H4 (cell line): ENCODE results near the gene RAP1GAP2. TPM values are rescaled to one million over a fixed set of nuclear protein-coding genes. Genes with fewer than 3 reads are reported as not detected.
"Not testable (repeated sequence)": the region's sequence is repeated elsewhere in the genome, so short reads cannot be mapped to it uniquely, and the experiment has no call there.

Experiments used
- DNase-seq: peaks from one replicate; pipeline ENCODE4 v3.0.0-alpha.2; 2015; ENCODE audit warnings: low spot score
- total RNA-seq: library from RNA; depleted of rRNA; stranded (reverse); fragments of >200 nt; shearing (Covaris generic); gene quantifications from 2 replicates; pipeline ENCODE4 v1.2.3, GENCODE V29; 2014

Gene RAP1GAP2
- total RNA-seq, 1 experiment from 2014 or later: 2.4 TPM

- peak; percentile 11 for DNase-seq
Measured at GRCh38 chr17:2965621-2966595, 169.7 kb downstream of the RAP1GAP2 start.

DNA sequence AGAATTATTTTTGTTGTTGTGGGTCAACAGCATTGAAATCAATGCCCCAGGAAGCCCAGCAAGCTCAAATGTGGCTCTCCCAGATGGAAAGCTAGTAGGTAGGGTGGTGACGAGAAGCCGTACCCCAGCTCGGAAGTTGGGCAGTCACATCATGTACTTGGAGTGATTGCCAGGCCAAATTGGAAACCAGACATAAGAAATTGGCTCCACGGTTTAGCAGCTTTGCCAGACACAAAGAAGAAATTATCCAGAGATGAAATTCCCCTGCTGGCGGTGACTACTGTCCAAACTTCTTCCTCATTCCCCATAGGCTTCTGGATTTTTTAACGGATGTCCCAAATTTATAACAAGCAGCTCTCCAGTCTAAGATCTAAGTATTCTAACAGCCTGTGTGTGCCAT lies 171.3 kb downstream of the RAP1GAP2 start:
- DNase-seq: no peak

GRCh38 chr17:2971851-2972250 lies 175.6 kb downstream of the RAP1GAP2 start:
- no peak for DNase-seq

DNA sequence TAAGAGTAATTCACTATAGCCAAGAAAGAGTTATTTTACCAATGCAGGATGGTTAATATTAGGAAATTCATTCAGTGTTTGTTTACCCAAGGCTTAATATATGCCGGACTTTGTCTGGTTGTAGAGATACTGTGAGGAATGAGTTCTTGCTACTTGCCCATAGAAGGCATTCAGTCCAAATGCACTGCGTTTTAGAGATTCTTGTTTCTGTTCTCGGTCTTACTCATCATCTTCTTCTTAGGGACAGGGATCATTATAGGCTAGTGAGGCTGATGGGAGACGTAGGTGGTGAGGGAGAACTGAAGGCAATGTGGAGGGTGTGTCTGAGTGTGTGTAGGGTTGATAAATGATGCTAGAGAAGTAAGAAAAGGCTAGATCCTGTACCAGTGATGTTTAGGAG lies 176.5 kb downstream of the RAP1GAP2 start:
- no peak for DNase-seq

DNA sequence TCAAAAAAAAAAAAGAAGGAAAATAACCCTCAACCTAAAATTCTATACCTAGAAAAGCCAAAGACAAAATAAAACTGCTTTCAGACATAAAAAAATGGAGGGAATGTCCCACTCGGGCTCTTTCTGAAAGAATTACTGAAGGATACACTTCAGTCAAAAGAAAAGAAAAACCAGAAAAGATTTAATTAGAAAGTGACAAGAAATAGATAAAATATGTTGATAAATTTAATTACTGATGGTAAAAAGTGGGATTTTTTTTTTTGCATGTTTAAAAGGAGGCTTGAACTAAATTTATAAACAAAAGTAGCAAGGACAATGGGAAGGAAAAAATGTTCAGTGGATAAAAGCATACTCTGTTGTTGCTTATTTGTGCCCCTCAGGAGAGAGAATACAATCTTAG lies 178.1 kb downstream of the RAP1GAP2 start:
- no peak for DNase-seq

- DNase-seq: peak; percentile 71
Measured at GRCh38 chr17:2975469-2975958, 179.3 kb downstream of the RAP1GAP2 start.

GRCh38 chr17:2977157-2977556 lies 180.9 kb downstream of the RAP1GAP2 start:
- DNase-seq: no peak

GRCh38 chr17:2978116-2978515 lies 181.9 kb downstream of the RAP1GAP2 start:
- no peak for DNase-seq

- DNase-seq: no peak
Measured at GRCh38 chr17:2978991-2979390, 182.8 kb downstream of the RAP1GAP2 start.

- DNase-seq: no peak
Measured at GRCh38 chr17:2980211-2980903, 184.1 kb downstream of the RAP1GAP2 start.

GRCh38 chr17:2980904-2981246 lies 184.6 kb downstream of the RAP1GAP2 start:
- DNase-seq: no peak

- no peak for DNase-seq
Measured at GRCh38 chr17:2981325-2981724, 185.1 kb downstream of the RAP1GAP2 start.

- peak; percentile 52 for DNase-seq
Measured at GRCh38 chr17:2982854-2983253, 186.6 kb downstream of the RAP1GAP2 start.

DNA sequence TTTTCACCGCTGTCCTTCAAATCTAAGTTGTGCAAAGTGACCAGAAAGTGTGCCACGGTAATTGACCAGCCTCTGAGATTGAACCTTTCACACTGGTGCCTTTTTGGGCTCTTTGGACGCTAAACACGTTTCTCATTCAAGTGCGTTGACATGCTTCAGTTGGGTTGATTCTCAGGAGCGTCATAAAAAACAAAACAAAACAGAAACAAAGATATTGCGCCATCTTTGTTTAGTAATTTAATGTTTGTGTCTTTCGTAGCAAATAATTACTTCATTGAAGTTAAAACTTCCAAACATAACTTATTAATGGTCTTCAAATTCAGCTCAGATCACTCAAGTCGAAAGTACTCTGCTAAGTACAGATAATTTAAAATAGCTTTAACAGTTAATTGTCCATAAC lies 187.0 kb downstream of the RAP1GAP2 start:
- no peak for DNase-seq

DNA sequence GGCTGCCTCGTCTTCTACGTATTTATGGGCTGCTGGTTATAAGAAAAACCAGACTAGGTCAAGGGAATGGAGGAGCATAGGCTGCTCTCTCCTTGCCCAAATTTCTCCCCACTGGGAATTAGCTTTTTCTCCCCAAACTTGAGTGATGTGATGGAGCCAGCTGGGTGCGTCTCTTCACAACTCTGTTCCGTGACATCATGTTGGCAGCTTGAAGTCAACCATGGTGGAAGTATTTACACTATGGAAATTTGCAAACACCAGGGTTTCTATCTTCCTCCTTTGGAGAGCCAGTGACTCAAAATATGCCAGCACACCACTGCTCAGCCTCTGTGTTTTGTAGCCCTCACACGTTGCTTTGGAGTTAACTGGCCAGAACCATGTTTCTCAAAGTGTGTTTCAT lies 189.1 kb downstream of the RAP1GAP2 start:
- DNase-seq: no peak

- DNase-seq: no peak
Measured at GRCh38 chr17:2986925-2987324, 190.7 kb downstream of the RAP1GAP2 start.

GRCh38 chr17:2989396-2989795 lies 193.2 kb downstream of the RAP1GAP2 start:
- not testable (repeated sequence) for DNase-seq

GRCh38 chr17:2989855-2990254 lies 193.6 kb downstream of the RAP1GAP2 start:
- no peak for DNase-seq

DNA sequence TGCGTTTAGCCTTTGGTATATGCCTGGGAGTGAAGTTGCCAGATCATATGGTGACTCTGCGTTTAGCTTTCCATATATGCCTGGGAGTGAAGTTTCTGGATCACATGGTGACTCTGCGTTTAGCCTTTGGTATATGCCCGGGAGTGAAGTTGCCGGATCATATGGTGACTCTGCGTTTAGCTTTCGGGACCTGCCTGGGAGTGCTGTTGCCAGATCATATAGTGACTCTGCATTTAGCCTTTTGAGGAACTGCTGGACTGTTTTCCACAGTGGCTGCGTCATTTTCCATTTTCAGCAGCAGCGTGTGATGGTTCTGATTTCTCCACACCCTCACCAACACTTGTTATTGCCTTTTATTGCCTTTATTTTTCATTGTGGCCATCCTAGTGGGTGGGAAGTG lies 194.2 kb downstream of the RAP1GAP2 start:
- DNase-seq: no peak

DNA sequence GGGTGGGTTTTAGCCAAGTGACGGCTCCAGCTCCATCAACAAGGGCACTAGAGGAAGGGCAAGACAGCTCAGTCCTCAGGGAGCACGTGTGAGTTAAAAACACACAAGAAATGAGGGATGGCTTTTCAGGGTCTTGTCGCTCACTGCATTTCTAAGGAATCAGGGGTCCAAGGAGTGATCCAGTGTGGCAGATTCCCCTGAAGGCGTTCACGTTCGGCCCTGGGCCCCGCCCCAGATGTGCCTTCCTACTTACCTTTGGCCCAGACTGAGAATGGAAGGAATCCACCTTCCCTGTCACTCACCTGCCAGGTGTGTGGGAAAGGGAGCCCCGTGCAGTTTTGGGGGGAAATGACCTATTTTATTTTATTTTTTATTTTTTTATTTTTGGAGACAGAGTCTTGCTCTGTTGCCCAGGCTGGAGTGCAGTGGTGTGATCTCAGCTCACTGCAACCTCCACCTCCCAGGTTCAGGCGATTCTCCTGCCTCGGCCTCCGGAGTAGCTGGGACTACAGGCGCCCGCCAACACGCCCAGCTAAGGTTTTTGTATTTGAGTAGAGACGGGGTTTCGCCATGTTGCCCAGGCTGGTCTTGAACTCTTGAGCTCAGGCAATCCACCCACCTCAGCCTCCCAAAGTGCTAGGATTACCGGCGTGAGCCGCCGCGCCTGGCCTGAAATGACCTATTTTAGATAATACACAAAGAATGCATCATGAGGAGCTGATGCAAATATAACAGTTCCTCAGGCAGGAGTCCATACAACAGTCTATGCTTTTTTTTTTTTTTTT lies 195.3 kb downstream of the RAP1GAP2 start:
- not testable (repeated sequence) for DNase-seq

- no peak for DNase-seq
Measured at GRCh38 chr17:2994441-2994840, 198.2 kb downstream of the RAP1GAP2 start.

- DNase-seq: no peak
Measured at GRCh38 chr17:2995377-2995776, 199.1 kb downstream of the RAP1GAP2 start.
